Caco-2 (cell line): ENCODE measurements around the gene PIAS1. TPM values are rescaled to one million over a fixed set of nuclear protein-coding genes. Genes with fewer than 3 reads are reported as not detected.
A peak's percentile ranks its signal among the peaks of the same experiment; 100 is the strongest.
"Not testable (repeated sequence)": the region's sequence is repeated elsewhere in the genome, so short reads cannot be mapped to it uniquely, and the experiment has no call there.

Experiments used
- BruUV-seq: library from RNA; stranded (reverse); fragments of 400-500 nt; replicated peaks from 2 replicates; lab custom pipeline; 2021; lab: Mats Ljungman, UMichigan
- CTCF ChIA-PET: fragments of 300-600 bp; sonication (Branson Sonifier 250); formaldehyde crosslinking; loops from one replicate; lab custom pipeline; 2022; ENCODE audit warnings: antibody characterized with exemption; lab: Charles Lee
- POLR2A ChIA-PET: fragments of 300-600 bp; sonication (Branson Sonifier 250); formaldehyde crosslinking; loops from one replicate; lab custom pipeline; 2022; ENCODE audit warnings: antibody characterized with exemption; lab: Charles Lee
- DNase-seq, 2 experiments: peaks; one replicate each; pipeline versions ENCODE4 v3.0.0 to v3.0.0-alpha.2; 2020 to 2022
- H3K27me3 ChIP-seq: replicated peaks from 2 replicates; pipeline ENCODE4 v1.6.0; 2011; ENCODE audit warnings: low read length; ENCODE audit not compliant: control insufficient read depth, insufficient read depth
- H3K36me3 ChIP-seq: 2 replicates; pipeline ENCODE4 v1.5.1; 2011; ENCODE audit warnings: low read length; ENCODE audit not compliant: control insufficient read depth, insufficient read depth
- H3K4me1 ChIP-seq: fragments of 250-450 bp; sonication (Bioruptor Pico); 2 replicates; pipeline ENCODE4 v1.5.1; 2020; ENCODE audit warnings: mild to moderate bottlenecking
- H3K4me3 ChIP-seq: 2 replicates; pipeline ENCODE4 v1.5.1; 2011; ENCODE audit warnings: low read depth, mild to moderate bottlenecking, control low read depth, low read length
- H3K9me3 ChIP-seq: fragments of 250-450 bp; sonication (Bioruptor Pico); 2 replicates; pipeline ENCODE4 v1.5.1; 2020; ENCODE audit warnings: mild to moderate bottlenecking, moderate library complexity
- H3K27ac Mint-ChIP-seq: one replicate; pipeline ENCODE4 v1.8.0; 2022; ENCODE audit warnings: mixed read lengths; ENCODE audit not compliant: unreplicated experiment
- H3K27me3 Mint-ChIP-seq: one replicate; pipeline ENCODE4 v1.8.0; 2022; ENCODE audit warnings: mixed read lengths; ENCODE audit not compliant: insufficient read depth, unreplicated experiment
- H3K36me3 Mint-ChIP-seq: one replicate; pipeline ENCODE4 v1.8.0; 2022; ENCODE audit warnings: mild to moderate bottlenecking, mixed read lengths; ENCODE audit not compliant: insufficient read depth, unreplicated experiment
- H3K4me1 Mint-ChIP-seq: one replicate; pipeline ENCODE4 v1.8.0; 2022; ENCODE audit warnings: low read depth, mixed read lengths; ENCODE audit not compliant: unreplicated experiment
- H3K4me3 Mint-ChIP-seq: one replicate; pipeline ENCODE4 v1.8.0; 2022; ENCODE audit warnings: mild to moderate bottlenecking, moderate library complexity, mixed read lengths; ENCODE audit not compliant: unreplicated experiment
- H3K9me3 Mint-ChIP-seq: one replicate; pipeline ENCODE4 v1.8.0; 2022; ENCODE audit warnings: mixed read lengths; ENCODE audit not compliant: unreplicated experiment
- intact Hi-C: fragments of 100-400 bp; cut with micrococcal nuclease; formaldehyde crosslinking; loops from one replicate; pipeline ENCODE4 v1.10.0; 2022; ENCODE audit not compliant: unreplicated experiment
- total RNA-seq: library from RNA; stranded (reverse); gene quantifications from 2 replicates; pipeline ENCODE4 v1.2.3, GENCODE V29; 2022
- TF ChIP-seq, protein P1 (sequence below), 2 experiments: fragments of 200-600 bp in 1 of 2; IDR thresholded peaks; 1 replicate in 1 of 2; 2 replicates in 1 of 2; pipeline versions ENCODE4 v1.5.1 to v1.8.0; 2011 to 2022; ENCODE audit warnings: antibody characterized with exemption in 1 of 2, control low read depth in 1 of 2, inconsistent platforms in 1 of 2, low read depth in 1 of 2, low read length in 1 of 2, mild to moderate bottlenecking in 1 of 2, moderate library complexity in 1 of 2; ENCODE audit not compliant: insufficient read depth in 1 of 2, severe bottlenecking in 1 of 2, unreplicated experiment in 1 of 2

The PIAS1 gene
- total RNA-seq, 1 experiment from 2014 or later: 48.0 TPM

DNA sequence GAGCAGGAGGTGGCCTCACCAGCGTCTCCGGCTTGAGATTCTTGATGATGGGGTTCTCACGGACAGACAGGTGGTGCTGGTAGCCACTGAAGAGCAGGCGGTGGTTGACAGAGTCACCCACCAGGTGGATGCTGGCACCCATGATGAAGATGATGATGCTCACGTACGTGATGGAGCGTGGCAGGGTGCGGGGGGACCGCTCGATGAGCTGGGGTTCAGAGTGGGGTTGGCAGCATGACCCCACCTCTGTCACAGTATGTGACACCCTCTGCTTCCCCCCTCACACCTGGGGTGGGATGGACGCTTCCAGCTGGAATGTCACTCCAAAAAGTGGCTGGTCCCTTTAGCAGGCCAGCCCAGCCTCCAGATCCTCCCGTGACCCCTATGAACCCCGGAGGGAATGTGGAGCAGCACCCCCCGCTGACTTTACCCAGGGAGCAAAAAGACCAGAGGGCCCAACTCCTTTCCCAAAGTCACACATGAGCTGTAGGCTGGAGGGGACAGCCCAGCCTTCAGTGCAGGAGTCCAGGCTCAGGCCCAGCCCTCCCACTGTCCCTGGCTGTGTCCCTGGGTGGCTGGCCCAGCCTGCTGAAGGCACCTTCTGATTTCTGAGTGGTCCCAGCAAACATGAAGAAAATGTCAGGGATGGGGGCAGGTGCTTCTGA lies 157.7 kb downstream of the PIAS1 start:
- intact Hi-C loops: loop anchor here (2.0 kb wide), 1 partner anchor 17 kb away; no protein-coding TSS in a partner anchor
- no peaks in the 10 kb centered on the region for H3K9me3 ChIP-seq
- ChIA-PET CTCF (interaction anchor here (1.0 kb wide), 1 partner anchor 17 kb away, joined by 5 read pairs; no protein-coding TSS in a partner anchor), POLR2A (no interaction called here)
- Mint-ChIP-seq H3K9me3 (no peaks in the 10 kb centered on the region), H3K27me3 (no peaks in the 10 kb centered on the region), H3K4me3 (no peak overlapping the region), H3K4me1 (peaks cover 11% of the 10 kb centered on the region), H3K27ac (no peak overlapping the region), H3K36me3 (peaks cover 29% of the 10 kb centered on the region)
- TF ChIP-seq, protein P1, sequence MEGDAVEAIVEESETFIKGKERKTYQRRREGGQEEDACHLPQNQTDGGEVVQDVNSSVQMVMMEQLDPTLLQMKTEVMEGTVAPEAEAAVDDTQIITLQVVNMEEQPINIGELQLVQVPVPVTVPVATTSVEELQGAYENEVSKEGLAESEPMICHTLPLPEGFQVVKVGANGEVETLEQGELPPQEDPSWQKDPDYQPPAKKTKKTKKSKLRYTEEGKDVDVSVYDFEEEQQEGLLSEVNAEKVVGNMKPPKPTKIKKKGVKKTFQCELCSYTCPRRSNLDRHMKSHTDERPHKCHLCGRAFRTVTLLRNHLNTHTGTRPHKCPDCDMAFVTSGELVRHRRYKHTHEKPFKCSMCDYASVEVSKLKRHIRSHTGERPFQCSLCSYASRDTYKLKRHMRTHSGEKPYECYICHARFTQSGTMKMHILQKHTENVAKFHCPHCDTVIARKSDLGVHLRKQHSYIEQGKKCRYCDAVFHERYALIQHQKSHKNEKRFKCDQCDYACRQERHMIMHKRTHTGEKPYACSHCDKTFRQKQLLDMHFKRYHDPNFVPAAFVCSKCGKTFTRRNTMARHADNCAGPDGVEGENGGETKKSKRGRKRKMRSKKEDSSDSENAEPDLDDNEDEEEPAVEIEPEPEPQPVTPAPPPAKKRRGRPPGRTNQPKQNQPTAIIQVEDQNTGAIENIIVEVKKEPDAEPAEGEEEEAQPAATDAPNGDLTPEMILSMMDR (IDR thresholded peaks at IDR 0.05; ENCODE audit: insufficient read depth in 1 of 2, low read depth in 1 of 2, low read length in 1 of 2, severe bottlenecking in 1 of 2, unreplicated experiment in 1 of 2): no peak
- H3K4me3 ChIP-seq: no peak overlapping the region
- H3K27me3 ChIP-seq: no peaks in the 10 kb centered on the region
- H3K36me3 ChIP-seq: no peaks in the 10 kb centered on the region
- no peaks in the 10 kb centered on the region for H3K4me1 ChIP-seq
- DNase-seq: no peak
- no TSS peak for BruUV-seq

DNA sequence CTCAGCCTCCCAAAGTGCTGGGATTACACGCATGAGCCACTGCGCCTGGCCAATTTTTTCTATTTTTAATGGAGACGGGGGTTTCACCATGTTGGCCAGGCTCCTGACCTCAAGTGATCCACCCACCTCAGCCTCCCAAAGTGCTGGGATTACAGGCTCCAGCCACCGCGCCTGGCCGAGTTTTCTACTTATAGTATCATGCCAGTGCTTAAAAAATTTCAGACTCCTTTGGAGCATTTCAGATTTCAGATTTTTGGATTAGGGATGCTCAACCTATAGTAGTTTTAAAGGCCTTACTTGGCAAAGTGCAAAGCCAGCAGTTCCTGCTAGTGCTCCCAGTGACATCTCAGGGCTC lies 159.4 kb downstream of the PIAS1 start:
- intact Hi-C loops, H3K4me1 ChIP-seq, H3K4me3 Mint-ChIP-seq, H3K27me3 Mint-ChIP-seq, H3K27ac Mint-ChIP-seq, CTCF ChIA-PET, H3K9me3 Mint-ChIP-seq, H3K27me3 ChIP-seq, H3K36me3 ChIP-seq, H3K4me3 ChIP-seq, H3K9me3 ChIP-seq, BruUV-seq, POLR2A ChIA-PET: not testable (repeated sequence)
- DNase-seq: peak in 1 of 2 experiments; percentile 16
- H3K36me3 Mint-ChIP-seq: peaks cover 40% of the 10 kb centered on the region
- peaks cover 11% of the 10 kb centered on the region for H3K4me1 Mint-ChIP-seq

DNA sequence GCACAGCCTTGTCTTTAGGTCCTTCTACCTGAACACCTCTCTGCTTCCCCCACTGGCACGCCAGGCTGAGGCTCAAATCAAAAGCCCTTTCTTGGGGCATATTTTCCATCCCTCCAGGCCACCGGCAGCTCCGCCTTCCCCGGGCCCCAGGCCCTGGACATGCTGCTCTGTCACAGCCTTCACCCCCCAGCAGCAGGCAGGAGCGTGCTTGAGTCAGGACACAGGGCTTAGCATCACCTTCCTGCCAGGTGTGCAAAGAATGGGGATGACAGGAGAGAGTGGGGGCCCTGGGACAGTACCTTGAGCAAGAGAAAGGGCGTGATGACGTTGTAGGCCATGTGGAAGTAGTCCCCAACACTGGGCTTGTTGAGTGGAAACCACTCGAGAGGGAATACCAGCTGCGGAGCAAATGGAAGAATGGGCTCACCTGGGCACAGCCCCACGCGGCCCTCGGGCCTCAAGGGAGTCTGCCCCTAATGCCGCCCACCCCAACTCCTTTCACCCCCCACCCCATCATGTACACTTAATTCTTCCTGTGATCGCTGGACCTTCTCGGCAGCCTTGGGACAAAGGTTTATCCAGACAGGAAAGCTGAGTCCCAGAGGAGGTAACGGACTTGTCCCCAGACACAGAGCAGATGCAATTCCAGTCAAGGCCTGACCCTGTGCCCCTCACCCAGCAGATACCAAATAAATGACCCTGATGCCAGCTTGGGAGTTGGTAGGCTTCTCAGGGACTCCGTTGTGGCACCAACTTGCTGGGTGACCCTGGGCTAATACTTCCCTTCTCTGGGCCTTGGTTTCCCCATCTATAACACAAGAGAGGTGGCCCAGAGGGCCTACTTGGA lies 160.1 kb downstream of the PIAS1 start:
- H3K27me3 ChIP-seq: no peaks in the 10 kb centered on the region
- H3K36me3 Mint-ChIP-seq: peaks cover 46% of the 10 kb centered on the region
- H3K36me3 ChIP-seq: no peaks in the 10 kb centered on the region
- H3K4me3 ChIP-seq: no peak overlapping the region
- H3K4me3 Mint-ChIP-seq: no peak overlapping the region
- H3K4me1 Mint-ChIP-seq: peaks cover 11% of the 10 kb centered on the region
- no peaks in the 10 kb centered on the region for H3K27me3 Mint-ChIP-seq
- H3K9me3 Mint-ChIP-seq: no peaks in the 10 kb centered on the region
- CTCF ChIA-PET: no interaction called here
- peak in 1 of 2 experiments; percentile 21 for DNase-seq
- no peak overlapping the region for H3K27ac Mint-ChIP-seq
- no peaks in the 10 kb centered on the region for H3K4me1 ChIP-seq
- TF ChIP-seq, protein P1 (IDR thresholded peaks at IDR 0.05; ENCODE audit: insufficient read depth in 1 of 2, low read depth in 1 of 2, low read length in 1 of 2, severe bottlenecking in 1 of 2, unreplicated experiment in 1 of 2): no peak
- intact Hi-C loops: no loop called here
- H3K9me3 ChIP-seq: no peaks in the 10 kb centered on the region
- BruUV-seq: no TSS peak
- POLR2A ChIA-PET: no interaction called here
